GM13977 (cell line): ENCODE data around the gene LARGE1.
A peak's percentile ranks its signal among the peaks of the same experiment; 100 is the strongest.

Source experiments
- DNase-seq: peaks from one replicate; pipeline ENCODE4 v3.0.0; 2012; ENCODE audit warnings: low spot score
- CTCF ChIP-seq: IDR thresholded peaks from 2 replicates; pipeline ENCODE4 v1.5.1; 2012; ENCODE audit warnings: mild to moderate bottlenecking, control low read depth; ENCODE audit not compliant: insufficient read depth; ENCODE audit errors: extremely low read depth, missing control alignments
- in situ Hi-C: fragments of 300-500 bp; cut with MboI; formaldehyde crosslinking; loops from one replicate; pipeline ENCODE4 v1.12.0; 2022; ENCODE audit warnings: low sequenced_read_pairs, low pct_unique_long_range_greater_than_20kb, mixed read lengths, inconsistent platforms; ENCODE audit not compliant: unreplicated experiment

LARGE1 gene

GRCh38 chr22:33747029-33747428, 173.2 kb downstream of the LARGE1 start:
- in situ Hi-C loops: no loop called here
- DNase-seq: no peak
- no peak for TF ChIP-seq CTCF

GRCh38 chr22:33746501-33746928, 173.8 kb downstream of the LARGE1 start:
- in situ Hi-C loops: no loop called here
- no peak for DNase-seq
- TF ChIP-seq CTCF: no peak

GRCh38 chr22:33745501-33745900, 174.8 kb downstream of the LARGE1 start:
- no peak for DNase-seq
- no peak for TF ChIP-seq CTCF
- in situ Hi-C loops: no loop called here

GRCh38 chr22:33743756-33744155, 176.5 kb downstream of the LARGE1 start:
- DNase-seq: peak; percentile 27
- no peak for TF ChIP-seq CTCF
- in situ Hi-C loops: no loop called here

GRCh38 chr22:33741025-33741424, 179.3 kb downstream of the LARGE1 start:
- DNase-seq: no peak
- in situ Hi-C loops: no loop called here
- no peak for TF ChIP-seq CTCF

GRCh38 chr22:33739516-33739915, 180.8 kb downstream of the LARGE1 start:
- in situ Hi-C loops: no loop called here
- DNase-seq: no peak
- no peak for TF ChIP-seq CTCF

- DNase-seq: no peak
- no peak for TF ChIP-seq CTCF
- in situ Hi-C loops: no loop called here
Measured at GRCh38 chr22:33737662-33738061, 182.6 kb downstream of the LARGE1 start.
